DOHH2 (cell line): Measurements from ENCODE around the gene CSF3.
"Not testable (repeated sequence)": the region's sequence is repeated elsewhere in the genome, so short reads cannot be mapped to it uniquely, and the experiment has no call there.

Source experiments
- H3F3A ChIP-seq: fragments of 200-600 bp; sonication (generic), shearing (Covaris generic); 2 replicates; pipeline ENCODE4 v1.6.0; 2016; ENCODE audit warnings: antibody characterized with exemption, mild to moderate bottlenecking; ENCODE audit not compliant: control insufficient read depth, insufficient read depth
- H3K27ac ChIP-seq: fragments of 200-600 bp; sonication (generic); 2 replicates; pipeline ENCODE4 v1.5.1; 2014; ENCODE audit warnings: low read depth, mild to moderate bottlenecking, low read length, moderate library complexity
- H3K27me3 ChIP-seq: fragments of 200-600 bp; sonication (generic); 2 replicates; pipeline ENCODE4 v1.6.1; 2014; ENCODE audit warnings: mild to moderate bottlenecking, low read length, mixed read lengths; ENCODE audit not compliant: control insufficient read depth
- H3K36me3 ChIP-seq: fragments of 200-600 bp; sonication (generic); 2 replicates; pipeline ENCODE4 v1.6.1; 2014; ENCODE audit warnings: mild to moderate bottlenecking, low read length, moderate library complexity, mixed read lengths; ENCODE audit not compliant: control insufficient read depth
- H3K4me1 ChIP-seq: fragments of 200-600 bp; sonication (generic); 2 replicates; pipeline ENCODE4 v1.6.1; 2014; ENCODE audit warnings: mild to moderate bottlenecking, low read length, mixed read lengths; ENCODE audit not compliant: control insufficient read depth
- H3K4me2 ChIP-seq: fragments of 200-600 bp; sonication (generic); 2 replicates; pipeline ENCODE4 v1.6.0; 2014; ENCODE audit warnings: mild to moderate bottlenecking, low read length, moderate library complexity
- H3K4me3 ChIP-seq: fragments of 200-600 bp; sonication (generic); 2 replicates; pipeline ENCODE4 v1.5.1; 2014; ENCODE audit warnings: mild to moderate bottlenecking, low read length, mixed read lengths
- H3K79me2 ChIP-seq: fragments of 200-600 bp; sonication (generic); 2 replicates; pipeline ENCODE4 v1.6.1; 2014; ENCODE audit warnings: mild to moderate bottlenecking, low read length, mixed read lengths; ENCODE audit not compliant: control insufficient read depth
- H3K9me2 ChIP-seq: fragments of 200-600 bp; sonication (generic); replicated peaks from 2 replicates; pipeline ENCODE4 v1.6.1; 2014; ENCODE audit warnings: mild to moderate bottlenecking, low read length, mixed read lengths; ENCODE audit not compliant: control insufficient read depth
- H3K9me3 ChIP-seq: fragments of 200-600 bp; sonication (generic); 2 replicates; pipeline ENCODE4 v1.6.1; 2014; ENCODE audit warnings: antibody characterized with exemption, low read length, mixed read lengths; ENCODE audit not compliant: control insufficient read depth, insufficient read depth
- H4K20me1 ChIP-seq: fragments of 200-600 bp; sonication (generic); 2 replicates; pipeline ENCODE4 v1.6.0; 2014; ENCODE audit warnings: low read depth, mild to moderate bottlenecking, antibody characterized with exemption, low read length, moderate library complexity; ENCODE audit not compliant: control insufficient read depth, insufficient read depth
- EZH2phosphoT487 ChIP-seq: fragments of 200-600 bp; sonication (generic); IDR thresholded peaks from 2 replicates; pipeline ENCODE4 v1.6.1; 2017; ENCODE audit warnings: borderline replicate concordance, mild to moderate bottlenecking, antibody characterized with exemption, low read length, moderate library complexity, mixed read lengths
- TF ChIP-seq, protein P1 (sequence below): fragments of 200-600 bp; sonication (generic); IDR thresholded peaks from one replicate; pipeline ENCODE4 v1.5.1; 2014; ENCODE audit warnings: antibody characterized with exemption, mild to moderate bottlenecking, low read depth, low read length; ENCODE audit not compliant: poor library complexity, severe bottlenecking

Gene CSF3

DNA sequence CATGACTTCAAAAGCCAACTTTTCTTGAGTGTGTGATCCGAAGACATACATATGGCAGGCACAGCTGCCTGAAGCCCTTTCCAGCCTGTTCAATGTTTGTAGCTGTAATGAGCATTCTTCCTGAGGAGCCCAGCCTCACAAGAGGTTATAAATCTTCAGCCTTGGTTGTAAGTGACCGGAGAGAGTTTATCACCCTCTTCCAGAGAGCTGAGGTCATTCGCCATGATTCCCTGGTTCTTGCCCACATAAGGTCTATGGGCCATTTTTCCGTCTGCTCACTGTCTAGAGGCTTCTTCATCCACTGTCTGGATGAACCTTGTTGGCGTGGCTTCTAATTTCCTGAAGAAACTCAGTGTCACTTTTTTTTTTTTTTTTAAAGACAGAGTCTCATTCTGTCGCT is 9.7 kb upstream of the CSF3 start:
- TF ChIP-seq, protein P1, sequence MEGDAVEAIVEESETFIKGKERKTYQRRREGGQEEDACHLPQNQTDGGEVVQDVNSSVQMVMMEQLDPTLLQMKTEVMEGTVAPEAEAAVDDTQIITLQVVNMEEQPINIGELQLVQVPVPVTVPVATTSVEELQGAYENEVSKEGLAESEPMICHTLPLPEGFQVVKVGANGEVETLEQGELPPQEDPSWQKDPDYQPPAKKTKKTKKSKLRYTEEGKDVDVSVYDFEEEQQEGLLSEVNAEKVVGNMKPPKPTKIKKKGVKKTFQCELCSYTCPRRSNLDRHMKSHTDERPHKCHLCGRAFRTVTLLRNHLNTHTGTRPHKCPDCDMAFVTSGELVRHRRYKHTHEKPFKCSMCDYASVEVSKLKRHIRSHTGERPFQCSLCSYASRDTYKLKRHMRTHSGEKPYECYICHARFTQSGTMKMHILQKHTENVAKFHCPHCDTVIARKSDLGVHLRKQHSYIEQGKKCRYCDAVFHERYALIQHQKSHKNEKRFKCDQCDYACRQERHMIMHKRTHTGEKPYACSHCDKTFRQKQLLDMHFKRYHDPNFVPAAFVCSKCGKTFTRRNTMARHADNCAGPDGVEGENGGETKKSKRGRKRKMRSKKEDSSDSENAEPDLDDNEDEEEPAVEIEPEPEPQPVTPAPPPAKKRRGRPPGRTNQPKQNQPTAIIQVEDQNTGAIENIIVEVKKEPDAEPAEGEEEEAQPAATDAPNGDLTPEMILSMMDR, result no peak
- no peak for TF ChIP-seq EZH2phosphoT487
- Histone ChIP-seq H3K4me2 (no peak overlapping the region), H3F3A (no peaks in the 10 kb centered on the region), H3K9me2 (no peaks in the 10 kb centered on the region), H4K20me1 (no peaks in the 10 kb centered on the region), H3K4me1 (no peaks in the 10 kb centered on the region), H3K4me3 (no peak overlapping the region), H3K36me3 (no peaks in the 10 kb centered on the region), H3K9me3 (no peaks in the 10 kb centered on the region), H3K79me2 (no peaks in the 10 kb centered on the region), H3K27ac (no peak overlapping the region), H3K27me3 (no peaks in the 10 kb centered on the region; the same call in 1 of the 2 replicates)

DNA sequence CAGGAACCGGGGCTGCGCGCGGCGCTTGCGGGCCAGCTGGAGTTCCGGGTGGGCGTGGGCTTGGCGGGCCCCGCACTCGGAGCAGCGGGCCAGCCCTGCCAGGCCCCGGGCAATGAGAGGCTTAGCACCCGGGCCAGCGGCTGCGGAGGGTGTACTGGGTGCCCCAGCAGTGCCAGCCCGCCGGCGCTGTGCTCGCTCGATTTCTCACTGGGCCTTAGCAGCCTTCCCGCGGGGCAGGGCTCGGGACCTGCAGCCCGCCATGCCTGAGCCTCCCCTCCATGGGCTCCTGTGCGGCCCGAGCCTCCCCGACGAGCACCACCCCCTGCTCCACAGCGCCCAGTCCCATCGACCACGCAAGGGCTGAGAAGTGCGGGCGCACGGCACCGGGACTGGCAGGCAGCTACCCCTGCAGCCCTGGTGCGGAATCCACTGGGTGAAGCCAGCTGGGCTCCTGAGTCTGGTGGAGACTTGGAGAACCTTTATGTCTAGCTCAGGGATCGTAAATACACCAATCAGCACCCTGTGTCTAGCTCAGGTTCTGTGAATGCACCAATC is 4.2 kb upstream of the CSF3 start:
- H3K4me1 ChIP-seq, H3F3A ChIP-seq, H3K4me2 ChIP-seq, H4K20me1 ChIP-seq, H3K9me2 ChIP-seq, H3K4me3 ChIP-seq, H3K27ac ChIP-seq, H3K79me2 ChIP-seq, H3K9me3 ChIP-seq, H3K36me3 ChIP-seq, H3K27me3 ChIP-seq: not testable (repeated sequence)

DNA sequence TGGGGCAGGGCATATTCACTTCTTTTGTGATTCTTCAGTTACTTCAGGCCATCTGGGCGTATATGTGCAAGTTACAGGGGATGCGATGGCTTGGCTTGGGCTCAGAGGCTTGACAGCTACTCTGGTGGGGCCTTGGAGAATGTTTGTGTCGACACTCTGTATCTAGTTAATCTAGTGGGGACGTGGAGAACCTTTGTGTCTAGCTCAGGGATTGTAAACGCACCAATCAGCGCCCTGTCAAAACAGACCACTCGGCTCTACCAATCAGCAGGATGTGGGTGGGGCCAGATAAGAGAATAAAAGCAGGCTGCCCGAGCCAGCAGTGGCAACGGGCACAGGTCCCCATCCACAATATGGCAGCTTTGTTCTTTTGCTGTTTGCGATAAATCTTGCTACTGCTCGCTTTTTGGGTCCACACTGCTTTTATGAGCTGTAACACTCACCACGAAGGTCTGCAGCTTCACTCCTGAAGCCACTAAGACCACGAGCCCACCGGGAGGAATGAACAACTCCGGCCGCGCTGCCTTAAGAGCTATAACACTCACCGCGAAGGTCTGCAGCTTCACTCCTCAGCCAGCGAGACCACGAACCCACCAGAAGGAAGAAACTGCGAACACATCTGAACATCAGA is 3.1 kb upstream of the CSF3 start:
- H3K27me3 ChIP-seq, H3K79me2 ChIP-seq, H3K9me3 ChIP-seq, H3K4me3 ChIP-seq, H3K36me3 ChIP-seq, H4K20me1 ChIP-seq, H3K27ac ChIP-seq, H3K4me1 ChIP-seq, H3K9me2 ChIP-seq, H3F3A ChIP-seq, H3K4me2 ChIP-seq: not testable (repeated sequence)

DNA sequence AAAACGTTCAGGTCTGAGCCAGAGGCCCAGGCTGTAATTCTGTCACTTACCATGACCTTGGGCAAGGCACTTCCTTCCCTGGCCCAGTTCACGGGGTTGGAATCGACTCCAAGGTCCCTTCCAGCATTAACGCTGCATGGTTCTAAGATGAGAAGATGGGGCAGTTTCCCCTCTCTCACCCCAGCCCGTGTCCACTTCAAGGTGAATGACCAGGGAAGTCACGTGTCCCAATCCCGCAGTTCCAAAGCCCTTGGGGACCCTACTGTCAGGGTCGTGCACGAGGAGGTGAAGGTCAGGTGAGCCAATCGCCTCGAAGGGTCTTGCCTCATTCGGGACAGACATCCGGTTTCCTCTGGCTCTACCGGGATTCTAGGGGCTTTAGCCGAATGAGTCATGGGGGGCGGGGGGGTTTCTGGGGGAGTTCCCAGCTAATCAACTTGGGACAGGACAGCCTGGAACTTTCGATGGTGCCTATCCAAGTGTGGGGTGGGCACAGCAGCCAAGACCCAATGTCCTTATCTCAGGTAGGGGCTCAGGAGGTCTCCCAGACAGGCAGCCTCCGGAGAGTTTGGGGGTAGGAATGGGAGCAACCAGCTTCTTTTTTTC is 762 bp upstream of the CSF3 start:
- no peak for TF ChIP-seq EZH2phosphoT487
- TF ChIP-seq, protein P1, result no peak
- peaks cover 4% of the 10 kb centered on the region; the same call in 1 of the 2 replicates for H3K36me3 ChIP-seq
- no peaks in the 10 kb centered on the region for H3K79me2 ChIP-seq
- no peaks in the 10 kb centered on the region for H3F3A ChIP-seq
- no peak overlapping the region for H3K27ac ChIP-seq
- H3K9me2 ChIP-seq, result no peaks in the 10 kb centered on the region
- no peaks in the 10 kb centered on the region for H3K9me3 ChIP-seq
- H4K20me1 ChIP-seq, result no peaks in the 10 kb centered on the region
- peaks cover 5% of the 10 kb centered on the region for H3K4me1 ChIP-seq
- no peak overlapping the region for H3K4me2 ChIP-seq
- no peak overlapping the region for H3K4me3 ChIP-seq
- H3K27me3 ChIP-seq, result no peaks in the 10 kb centered on the region
